Testis (tissue), 3 donors: ENCODE measurements around the gene RASSF7. TPM values are rescaled to one million over a fixed set of nuclear protein-coding genes. Genes with fewer than 3 reads are reported as not detected.
A peak's percentile ranks its signal among the peaks of the same experiment; 100 is the strongest.

ENCODE experiments used
- DNase-seq: peaks from one replicate; pipeline ENCODE4 v3.0.0-alpha.2; 2019
- H3K27ac ChIP-seq, 2 donors: fragments of 200-600 bp; sonication (generic); one replicate each; pipeline ENCODE4 v1.5.1; 2019
- H3K27me3 ChIP-seq: fragments of 200-600 bp; sonication (generic); one replicate; pipeline ENCODE4 v1.5.1; 2019
- H3K36me3 ChIP-seq: fragments of 200-600 bp; sonication (generic); one replicate; pipeline ENCODE4 v1.5.1; 2017; ENCODE audit warnings: low read depth; ENCODE audit errors: missing control alignments
- H3K4me1 ChIP-seq: fragments of 200-600 bp; sonication (generic); one replicate; pipeline ENCODE4 v1.5.1; 2019
- H3K4me3 ChIP-seq, 2 donors: fragments of 200-600 bp; sonication (generic); one replicate each; pipeline ENCODE4 v1.5.1; 2017 to 2019
- H3K9me3 ChIP-seq: fragments of 200-600 bp; sonication (generic); one replicate; pipeline ENCODE4 v1.5.1; 2017
- CTCF ChIP-seq, 3 experiments: fragments of 450-650 bp in 2 of 3; fragments of 200-600 bp in 1 of 3; sonication (generic) in 1 of 3; IDR thresholded peaks; one replicate each; pipeline ENCODE4 v1.5.1; 2016 to 2019; ENCODE audit warnings: antibody characterized with exemption in 3 of 3, mild to moderate bottlenecking in 2 of 3, moderate library complexity in 1 of 3
- POLR2A ChIP-seq: fragments of 450-650 bp; IDR thresholded peaks from one replicate; pipeline ENCODE4 v1.6.1; 2017; ENCODE audit warnings: antibody characterized with exemption, mild to moderate bottlenecking, moderate library complexity
- WGBS, 2 donors: methylation state at CpG; one replicate each; pipeline ENCODE4 v1.1.5; 2018; 5-methylcytosine and 5-hydroxymethylcytosine counted together
- intact Hi-C: fragments of 100-400 bp; cut with DNase I; formaldehyde crosslinking; loops from one replicate; pipeline ENCODE4 v1.15.1; 2023; ENCODE audit warnings: low total_unique reads
- polyA plus RNA-seq: library from polyadenylated mRNA; stranded (reverse); fragments of 350-450 nt; fragmentation: Illumina TruSeq; extraction: RNeasy Lipid Tissue Mini Kit (QIAGEN cat#74804); gene quantifications from one replicate; pipeline ENCODE4 v1.2.3, GENCODE V29; 2014; ENCODE audit warnings: low read depth, low replicate concordance; ENCODE audit not compliant: insufficient read depth
- total RNA-seq, 2 donors: library from RNA; depleted of rRNA; stranded (reverse); fragments of >200 nt; gene quantifications; one replicate each; pipeline ENCODE4 v1.2.3, GENCODE V29; 2016

The RASSF7 gene
- total and polyA plus RNA-seq, 3 donors from 2014 or later, result 13.2 to 35.7 (median 22.0) TPM

DNA sequence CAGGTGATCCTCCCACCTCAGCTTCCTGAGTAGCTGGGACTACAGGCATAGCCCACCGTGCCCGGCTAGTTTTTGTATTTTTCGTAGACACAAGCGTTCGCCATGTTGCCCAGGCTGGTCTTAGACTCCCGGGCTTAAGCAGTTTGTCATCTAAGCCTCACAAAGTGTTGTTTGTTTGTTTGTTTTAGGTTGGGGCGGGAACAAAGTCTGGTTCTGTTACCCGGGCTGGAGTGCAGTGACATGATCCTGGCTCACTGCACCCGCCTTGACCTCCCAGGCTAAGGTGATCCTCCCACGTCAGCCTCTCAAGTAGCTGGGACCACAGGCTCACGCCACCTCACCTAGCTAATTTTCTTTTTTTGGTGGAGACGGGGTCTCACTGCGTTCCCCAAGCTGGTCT lies 42.4 kb downstream of the RASSF7 start:
- Histone ChIP-seq H3K4me3 (no peak overlapping the region), H3K27ac (no peak overlapping the region), H3K9me3 (no peaks in the 10 kb centered on the region), H3K36me3 (no peaks in the 10 kb centered on the region), H3K4me1 (peaks cover 4% of the 10 kb centered on the region), H3K27me3 (no peaks in the 10 kb centered on the region)
- no peak for TF ChIP-seq CTCF (IDR thresholded peaks at IDR 0.05)
- no peak for TF ChIP-seq POLR2A
- DNase-seq, result no peak
- 89 to 91% methylated on average over 13 of the region's 13 CpGs for WGBS, 2 donors
- intact Hi-C loops, result no loop called here

GRCh38 chr11:605286-606129 lies 44.7 kb downstream of the RASSF7 start:
- peaks cover 4% of the 10 kb centered on the region for H3K4me1 ChIP-seq
- no peaks in the 10 kb centered on the region for H3K27me3 ChIP-seq
- no peaks in the 10 kb centered on the region for H3K9me3 ChIP-seq
- H3K36me3 ChIP-seq, result no peaks in the 10 kb centered on the region
- WGBS, 2 donors, result 79 to 89% methylated on average over 9 to 33 of the region's 33 CpGs
- H3K4me3 ChIP-seq, result no peak overlapping the region
- DNase-seq, result no peak
- intact Hi-C loops, result no loop called here
- peak overlapping the region; percentile 48 to 58 for H3K27ac ChIP-seq
- TF ChIP-seq CTCF (IDR thresholded peaks at IDR 0.05) (no peak), POLR2A (no peak)

DNA sequence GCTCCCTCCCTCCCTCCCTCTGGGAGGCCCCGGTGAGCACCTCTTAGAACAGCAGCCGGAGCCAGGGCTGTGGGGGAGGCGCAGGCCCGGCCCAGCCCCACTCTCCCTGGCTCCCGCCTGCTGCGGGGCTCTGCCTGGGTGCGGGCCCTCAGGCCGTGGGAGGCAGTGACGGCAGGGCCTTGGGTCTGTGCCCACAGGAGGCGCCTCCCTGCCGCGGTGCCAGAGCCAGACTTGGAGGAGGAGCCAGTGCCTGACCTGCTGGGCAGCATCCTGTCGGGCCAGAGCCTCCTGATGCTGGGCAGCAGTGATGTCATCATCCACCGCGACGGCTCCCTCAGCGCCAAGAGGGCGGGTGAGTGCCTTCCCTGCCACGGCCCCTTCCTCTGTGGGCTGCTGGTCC lies 45.5 kb downstream of the RASSF7 start:
- Histone ChIP-seq H3K4me1 (peaks cover 7% of the 10 kb centered on the region), H3K36me3 (no peaks in the 10 kb centered on the region), H3K27ac (peak overlapping the region; percentile 48 to 58), H3K27me3 (no peaks in the 10 kb centered on the region), H3K4me3 (no peak overlapping the region), H3K9me3 (no peaks in the 10 kb centered on the region)
- intact Hi-C loops, result no loop called here
- TF ChIP-seq CTCF (IDR thresholded peaks at IDR 0.05), result no peak
- no peak for TF ChIP-seq POLR2A
- DNase-seq, result peak; percentile 93
- 44 to 80% methylated on average over 3 to 19 of the region's 19 CpGs for WGBS, 2 donors

GRCh38 chr11:607020-607780 lies 46.4 kb downstream of the RASSF7 start:
- intact Hi-C loops, result no loop called here
- TF ChIP-seq CTCF (IDR thresholded peaks at IDR 0.05) (no peak), POLR2A (no peak)
- no peaks in the 10 kb centered on the region for H3K27me3 ChIP-seq
- DNase-seq, result no peak
- peak overlapping the region in 1 of 2 donors; percentile 48 for H3K27ac ChIP-seq
- peaks cover 12% of the 10 kb centered on the region for H3K4me1 ChIP-seq
- H3K4me3 ChIP-seq, result no peak overlapping the region
- H3K36me3 ChIP-seq, result no peaks in the 10 kb centered on the region
- WGBS, 2 donors, result 89 to 95% methylated on average over 21 to 35 of the region's 35 CpGs
- no peaks in the 10 kb centered on the region for H3K9me3 ChIP-seq
